Stimulated activated CD4-positive, alpha-beta T cell treated with anti-CD3 and anti-CD28 coated beads, TNF-alpha, amount 100 ng/mL, for 24 hours (primary cell): ENCODE data around the gene PDGFRB.
A peak's percentile ranks its signal among the peaks of the same experiment; 100 is the strongest.

Experiments
- DNase-seq, 3 experiments: peaks; one replicate each; pipeline ENCODE4 v3.0.0-alpha.2; 2020; ENCODE audit warnings: low read depth in 3 of 3

Gene PDGFRB

GRCh38 chr5:150155258-150156026 is at the start of gene PDGFRB:
Gene PDGFRB, minus strand, starts transcription at chr5:150155845. Its CDS starts 18,798 bp downstream, at chr5:150137047.
- peak in 1 of 3 experiments; percentile 10 for DNase-seq

DNA sequence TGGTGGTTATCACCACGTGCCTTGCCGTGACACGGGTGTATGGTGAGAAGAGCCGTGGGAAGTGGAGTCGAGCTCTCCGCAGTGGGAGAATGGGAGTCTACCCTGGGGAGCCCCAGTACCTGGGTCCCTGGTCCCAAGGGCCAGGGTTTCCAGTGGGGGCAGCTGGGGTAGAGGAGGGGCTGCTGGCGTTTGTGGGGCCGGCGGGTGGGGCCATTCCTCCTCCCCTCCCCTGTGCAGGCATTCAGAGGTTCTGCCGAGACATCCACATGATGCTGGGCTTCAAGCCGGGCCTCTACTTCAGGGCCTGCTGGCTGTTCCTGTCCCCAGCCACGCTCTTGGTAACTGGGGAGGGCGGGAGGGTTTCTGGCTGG is 48.9 kb upstream of the PDGFRB start:
- no peak for DNase-seq

DNA sequence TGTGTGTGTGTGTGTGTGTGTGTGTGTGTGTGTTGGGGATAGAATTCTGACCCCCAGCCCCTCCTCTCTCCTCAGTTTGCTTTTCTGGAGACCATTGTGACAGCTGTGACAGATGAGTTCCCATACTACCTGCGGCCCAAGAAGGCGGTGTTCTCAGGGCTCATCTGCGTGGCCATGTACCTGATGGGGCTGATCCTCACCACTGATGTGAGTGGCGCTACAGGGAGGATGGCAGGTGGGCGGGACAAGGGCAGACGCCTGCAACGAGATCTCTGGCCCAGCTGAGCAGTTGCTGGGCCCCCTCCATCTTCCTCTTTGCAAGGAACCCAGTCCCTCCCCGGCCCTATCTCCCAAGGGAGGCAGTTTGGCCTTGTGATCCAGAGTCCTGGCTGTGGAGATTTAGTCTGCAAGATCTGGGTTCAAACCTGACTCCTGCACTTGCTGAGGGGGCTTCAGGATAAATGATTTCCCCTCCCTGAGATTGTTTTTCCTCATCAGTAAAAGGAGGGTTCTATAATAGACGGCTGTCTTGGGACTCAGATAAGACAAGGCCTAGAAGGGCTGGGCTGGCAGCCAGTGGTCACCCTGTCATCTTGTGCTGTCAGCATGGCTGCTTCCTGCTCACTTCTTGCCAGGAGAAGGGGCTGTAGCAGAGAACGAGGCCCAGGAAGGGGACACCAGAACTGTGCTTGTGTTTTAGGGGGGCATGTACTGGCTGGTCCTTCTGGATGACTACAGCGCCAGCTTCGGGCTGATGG is 48.4 kb upstream of the PDGFRB start:
- no peak for DNase-seq

- no peak for DNase-seq
Measured at GRCh38 chr5:150202501-150202900, 46.9 kb upstream of the PDGFRB start.

DNA sequence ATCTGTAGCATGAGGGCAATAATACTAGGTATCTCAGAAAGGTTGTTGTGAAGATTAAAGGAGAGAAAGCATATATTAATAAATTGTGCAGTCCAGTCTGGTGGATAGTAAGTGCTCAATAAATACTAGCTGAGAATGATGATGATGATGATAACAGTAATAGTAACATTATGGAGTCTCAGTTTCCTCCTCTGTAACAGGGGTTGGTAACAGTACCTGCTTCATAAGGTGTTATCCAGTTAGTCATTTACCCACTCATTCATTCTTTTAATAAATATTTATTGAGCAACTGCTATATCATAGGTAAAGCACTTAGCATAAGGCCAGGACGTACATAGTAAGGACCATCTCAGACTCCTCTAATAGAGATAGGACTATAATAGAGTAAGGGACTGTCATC is 41.8 kb upstream of the PDGFRB start:
- no peak for DNase-seq

- no peak for DNase-seq
Measured at GRCh38 chr5:150196986-150197385, 41.3 kb upstream of the PDGFRB start.

GRCh38 chr5:150196514-150196913 is 40.9 kb upstream of the PDGFRB start:
- DNase-seq: no peak

- no peak for DNase-seq
Measured at GRCh38 chr5:150195736-150196485, 40.3 kb upstream of the PDGFRB start.

DNA sequence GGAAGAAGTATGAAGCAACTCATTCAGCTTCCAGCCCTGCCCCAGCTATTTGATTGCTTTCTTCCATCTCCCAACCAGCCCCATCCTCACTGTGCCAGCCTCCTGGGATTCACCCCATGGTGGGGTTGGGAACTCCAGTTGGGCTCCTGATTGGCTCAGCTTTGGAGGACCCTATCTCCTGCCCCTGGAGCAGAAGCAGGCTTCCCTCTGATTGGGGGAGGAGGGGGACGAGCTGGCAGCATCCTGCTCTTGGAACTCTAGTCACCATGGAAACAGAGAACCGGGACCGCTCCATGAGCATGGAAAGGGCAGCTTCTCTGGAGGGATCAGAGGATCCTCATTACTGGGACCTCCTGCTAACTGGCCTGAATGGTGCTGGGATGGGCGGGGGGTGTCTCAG is 36.8 kb upstream of the PDGFRB start:
- no peak for DNase-seq

- no peak for DNase-seq
Measured at GRCh38 chr5:150190987-150191386, 35.3 kb upstream of the PDGFRB start.

DNA sequence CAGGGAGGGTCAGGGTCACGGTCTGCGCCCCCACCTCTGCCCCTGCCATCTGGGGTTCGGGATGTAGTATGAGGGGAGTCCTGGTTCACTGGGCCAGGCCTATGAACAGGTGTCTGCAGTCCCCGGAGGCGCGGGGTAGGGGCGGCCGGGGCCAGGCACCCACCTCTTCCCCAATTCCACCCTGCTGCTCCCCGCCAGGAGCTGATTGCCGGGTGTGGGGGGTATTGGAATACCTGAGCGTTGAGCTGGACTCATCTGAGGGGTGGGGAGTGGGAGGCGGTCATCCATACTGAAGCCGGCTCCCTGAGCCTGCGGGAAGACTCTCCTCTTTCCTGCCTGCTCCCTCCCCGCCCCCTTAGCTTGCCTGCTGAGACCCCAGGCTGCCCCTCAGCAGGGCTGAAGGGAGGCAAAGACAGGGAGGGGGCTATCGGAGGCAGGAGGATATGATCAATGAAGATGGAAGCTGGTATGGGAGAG is 34.9 kb upstream of the PDGFRB start:
- DNase-seq: no peak

DNA sequence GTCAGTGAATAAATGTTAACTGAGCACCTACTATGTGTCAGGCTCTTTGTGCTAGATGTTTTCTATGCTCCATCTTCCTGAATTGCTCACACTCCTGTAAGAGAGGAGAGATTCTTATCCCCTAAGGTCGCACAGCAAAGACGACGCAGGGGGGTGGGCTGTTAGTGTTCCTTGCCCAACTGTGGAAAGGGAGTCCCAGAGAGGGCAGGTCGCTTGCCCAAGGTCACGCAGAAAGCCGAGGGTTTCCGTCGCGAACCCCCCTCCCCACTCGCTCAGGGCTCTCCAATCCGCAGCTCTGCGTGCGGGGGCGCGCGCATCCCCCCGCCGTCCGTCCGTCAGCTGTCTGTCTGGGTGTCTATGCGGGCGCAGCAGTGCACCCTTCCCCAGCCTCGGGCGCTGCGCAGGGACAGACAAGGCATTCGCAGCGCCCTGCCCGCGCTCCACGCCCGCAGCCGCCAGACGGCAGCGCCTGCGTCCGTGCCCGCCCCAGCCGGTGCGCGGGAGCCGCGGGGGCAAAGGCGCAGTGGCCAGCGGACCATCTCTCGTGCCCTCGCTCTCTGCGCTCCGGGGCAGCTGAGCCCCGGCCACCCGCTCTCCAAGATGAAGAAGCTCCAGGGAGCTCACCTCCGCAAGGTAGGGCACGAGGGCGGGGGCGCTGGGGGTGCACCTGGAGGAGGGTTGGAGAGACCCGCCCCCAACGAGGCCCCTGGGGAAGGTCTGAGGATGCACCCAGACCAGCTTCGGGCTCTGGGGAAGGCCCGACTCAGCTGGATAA is 34.3 kb upstream of the PDGFRB start, which contains the start of gene SLC6A7:
Gene SLC6A7, plus strand, starts transcription at position 335 of the 775 bp plus-strand sequence. Its CDS starts 266 bp downstream, at position 601.
- no peak for DNase-seq

DNA sequence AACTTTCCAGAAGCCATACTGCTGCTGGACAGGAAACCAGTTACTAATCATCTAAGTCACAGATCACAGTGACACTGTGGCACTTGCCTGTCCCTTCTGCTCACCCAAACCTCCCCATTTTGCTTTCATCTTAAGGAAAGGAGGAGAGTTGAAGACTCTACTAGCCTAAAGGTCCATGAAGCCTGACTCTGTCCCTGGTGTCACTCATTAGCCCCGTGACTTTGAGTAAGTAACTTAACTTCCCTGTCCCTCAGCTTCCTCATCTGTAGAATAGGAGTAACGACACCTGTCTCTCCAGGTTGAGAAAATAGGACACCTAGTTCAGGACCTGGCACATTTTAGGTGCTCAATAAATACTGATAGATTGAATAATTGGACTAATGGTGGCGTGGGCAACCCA is 33.7 kb upstream of the PDGFRB start:
- DNase-seq: no peak

GRCh38 chr5:150188146-150188842 is 32.6 kb upstream of the PDGFRB start:
- DNase-seq: no peak

- no peak for DNase-seq
Measured at GRCh38 chr5:150186897-150187296, 31.3 kb upstream of the PDGFRB start.

DNA sequence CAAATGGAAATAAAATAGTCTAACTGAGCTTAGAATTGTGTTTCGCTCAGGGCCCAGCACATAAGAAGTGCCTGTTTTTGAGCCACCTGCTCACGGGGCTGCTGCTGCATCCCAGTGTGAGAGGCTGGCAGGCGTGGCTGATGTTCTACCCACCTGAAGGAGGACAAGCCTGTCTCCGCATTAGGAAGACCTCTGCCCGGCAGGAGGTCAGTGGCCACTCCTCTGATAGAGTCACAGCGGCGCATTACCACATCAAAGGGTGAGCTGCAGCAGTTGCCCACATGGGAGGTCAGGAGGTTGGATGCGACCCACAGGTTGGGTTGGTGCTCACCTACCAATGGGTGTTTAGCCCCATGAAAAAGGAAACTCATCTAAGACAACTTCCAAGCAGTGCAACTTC is 30.5 kb upstream of the PDGFRB start:
- no peak for DNase-seq

DNA sequence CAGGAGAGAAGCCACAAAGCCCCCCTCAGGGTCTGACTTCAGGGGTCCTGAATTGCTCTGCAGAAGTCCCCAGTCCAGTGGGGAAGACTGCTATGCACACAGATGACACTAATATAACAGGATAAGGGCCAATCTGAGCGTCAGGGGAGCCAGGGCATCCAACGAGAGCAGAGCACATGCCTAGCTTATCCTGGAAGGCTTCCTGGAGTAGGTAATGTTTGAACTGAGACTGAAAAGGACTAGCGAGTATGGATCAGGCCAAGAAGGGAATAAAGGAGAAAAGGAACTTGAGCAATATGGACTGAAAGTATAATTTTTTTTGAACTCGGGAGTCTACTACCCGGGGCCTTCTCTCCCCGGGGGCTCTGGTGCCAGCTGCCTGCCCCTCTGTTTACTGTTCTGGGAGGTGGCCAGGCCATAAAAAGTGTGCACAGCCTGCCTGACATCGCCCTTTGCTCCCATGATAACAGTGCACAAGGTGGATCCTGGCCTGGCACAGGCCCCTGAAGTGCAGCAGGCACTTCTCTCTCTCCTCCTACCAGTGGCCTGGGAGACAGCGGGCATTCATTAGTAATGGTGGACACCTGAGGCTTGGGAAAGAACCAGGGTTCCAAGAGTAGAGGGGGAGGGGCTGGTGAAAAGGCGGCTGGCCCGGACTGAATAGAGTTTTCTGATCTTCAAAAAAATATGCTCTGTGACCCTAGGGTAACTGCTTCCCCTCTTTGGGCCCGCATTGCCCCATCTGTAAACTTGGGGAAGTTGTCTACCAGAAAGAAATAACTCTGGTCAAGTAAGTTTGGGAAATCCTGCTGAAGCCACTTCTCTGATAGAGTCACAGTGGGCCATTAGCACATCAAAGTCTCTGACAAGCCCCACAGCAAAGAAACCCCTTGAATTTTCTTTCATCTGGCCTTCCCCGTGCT is 29.6 kb upstream of the PDGFRB start:
- DNase-seq: no peak

GRCh38 chr5:150184006-150184405 is 28.4 kb upstream of the PDGFRB start:
- DNase-seq: no peak

GRCh38 chr5:150183436-150183835 is 27.8 kb upstream of the PDGFRB start:
- DNase-seq: no peak

DNA sequence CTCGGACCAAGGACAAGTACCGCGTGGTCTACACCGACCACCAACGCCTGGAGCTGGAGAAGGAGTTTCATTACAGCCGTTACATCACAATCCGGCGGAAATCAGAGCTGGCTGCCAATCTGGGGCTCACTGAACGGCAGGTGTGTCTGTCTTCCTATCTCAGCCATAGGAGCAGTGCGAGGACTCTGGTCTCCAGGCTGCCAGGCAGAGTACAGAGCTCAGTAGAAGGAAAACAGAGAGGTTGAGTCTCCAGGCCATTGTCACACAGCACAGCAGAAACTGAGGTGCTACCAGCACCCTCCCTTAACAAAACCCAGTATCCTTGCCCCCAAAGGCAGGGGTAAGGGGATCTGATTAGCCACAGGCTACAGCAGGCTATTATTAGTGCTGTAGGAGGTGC is 27.1 kb upstream of the PDGFRB start:
- no peak for DNase-seq
